PFSK-1 (cell line): ENCODE data around the gene GPR61. TPM values are rescaled to one million over a fixed set of nuclear protein-coding genes. Genes with fewer than 3 reads are reported as not detected.

Experiments
- FOXP2 ChIP-seq: optimal IDR thresholded peaks from 2 replicates; pipeline ENCODE3; 2011; ENCODE audit warnings: borderline replicate concordance, control low read depth, inconsistent platforms; ENCODE audit not compliant: insufficient read depth; ENCODE audit errors: extremely low read length, extremely low read depth
- POLR2AphosphoS5 ChIP-seq: IDR thresholded peaks from 2 replicates; pipeline ENCODE4 v1.6.1; 2012; ENCODE audit warnings: low read depth, mild to moderate bottlenecking, control low read depth, low read length, moderate library complexity
- REST ChIP-seq, 2 experiments: IDR thresholded peaks; 2 replicates each; pipeline versions ENCODE4 v1.6.1 to v1.8.0; 2011 to 2012; ENCODE audit warnings: low read depth in 2 of 2, low read length in 2 of 2, control low read depth in 1 of 2, inconsistent platforms in 1 of 2, mild to moderate bottlenecking in 1 of 2, moderate library complexity in 1 of 2; ENCODE audit not compliant: insufficient read depth in 1 of 2
- SIN3A ChIP-seq: IDR thresholded peaks from 2 replicates; pipeline ENCODE4 v1.6.1; 2012; ENCODE audit warnings: mild to moderate bottlenecking, low read length, moderate library complexity, borderline replicate concordance; ENCODE audit not compliant: insufficient read depth
- TAF1 ChIP-seq: IDR thresholded peaks from 2 replicates; pipeline ENCODE4 v1.6.1; 2012; ENCODE audit warnings: low read length, control low read depth, borderline replicate concordance; ENCODE audit not compliant: insufficient read depth
- polyA plus RNA-seq: library from polyadenylated mRNA; unstranded; fragments of >200 nt; gene quantifications from one replicate; pipeline ENCODE4 v1.2.1, GENCODE V29; 2012; ENCODE audit warnings: low read depth, missing spikeins; ENCODE audit not compliant: insufficient read length

GPR61 gene
- polyA plus RNA-seq = not detected

DNA sequence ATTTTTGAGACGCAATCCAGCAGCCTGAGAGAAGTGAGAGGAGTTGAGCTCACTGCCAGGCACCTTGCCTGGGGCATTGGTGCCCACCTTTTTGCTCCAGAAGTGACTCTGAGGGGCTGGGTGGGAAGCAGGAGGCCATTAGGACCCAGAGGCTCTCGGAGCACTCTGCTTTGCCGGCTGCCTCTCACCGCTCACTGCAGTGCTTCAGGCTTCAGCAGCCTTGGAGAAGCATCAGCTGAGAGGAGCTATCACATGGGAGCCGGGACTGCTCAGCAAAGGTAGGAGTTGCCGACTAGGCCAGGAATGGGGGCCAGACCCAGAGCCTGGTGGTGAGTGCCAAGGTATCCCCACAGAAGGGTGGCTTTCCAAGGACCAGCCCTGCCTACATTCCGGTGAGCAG lies at the start of gene GPR61:
GPR61 (plus strand) TSS at position 197 of the 400 bp plus-strand sequence. CDS start 3,151 bp downstream, outside the sequence.
- TF ChIP-seq REST (IDR thresholded peaks at IDR 0.05; ENCODE audit: insufficient read depth in 1 of 2, low read depth in 2 of 2, low read length in 2 of 2) (no peak), FOXP2 (no peak), SIN3A (no peak), TAF1 (no peak), POLR2AphosphoS5 (no peak)

DNA sequence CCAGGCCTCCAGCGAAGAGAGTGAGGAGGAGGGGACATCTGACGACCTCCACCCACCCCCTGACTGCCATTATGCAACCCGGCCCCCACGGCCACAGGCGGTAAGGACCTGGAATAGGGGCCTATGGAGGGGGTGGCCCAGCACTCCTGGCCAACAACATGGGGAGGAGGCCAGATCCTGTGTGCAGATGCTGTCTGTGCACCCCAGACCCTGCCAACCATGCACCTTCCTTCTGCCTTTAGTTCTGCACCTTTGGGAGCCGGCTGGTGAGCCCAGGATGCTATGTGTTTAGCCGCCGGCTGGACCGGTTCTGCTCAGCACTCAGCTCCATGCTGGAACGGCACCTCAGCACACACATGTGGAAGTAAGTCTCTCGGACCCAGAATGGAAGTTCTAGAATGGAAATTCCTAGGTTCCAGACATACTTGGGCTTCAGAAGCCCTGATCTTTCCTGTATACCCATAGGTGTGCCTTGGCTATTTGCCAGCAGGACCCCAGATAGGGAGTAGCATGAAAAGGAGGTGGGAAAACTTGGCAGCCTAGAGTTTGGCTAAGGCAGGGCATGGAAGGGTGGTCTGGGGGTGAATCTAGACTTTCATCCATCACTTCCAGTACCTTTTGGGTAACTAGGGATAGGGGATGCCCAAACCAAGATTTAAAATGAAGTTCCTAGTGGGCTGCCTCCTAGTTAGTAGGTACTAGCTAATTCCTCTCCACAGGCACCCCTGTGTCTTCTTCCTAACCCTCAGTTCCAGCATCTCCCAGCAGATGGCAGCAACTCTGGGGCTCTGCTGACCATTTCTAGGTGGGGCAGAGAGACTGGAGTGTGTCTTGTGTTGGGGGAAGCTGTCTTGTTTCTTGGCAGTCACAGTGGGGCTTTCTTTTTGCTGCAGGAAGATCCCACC lies 49.4 kb upstream of the GPR61 start:
- TF ChIP-seq REST (IDR thresholded peaks at IDR 0.05; ENCODE audit: insufficient read depth in 1 of 2, low read depth in 2 of 2, low read length in 2 of 2) (no peak), FOXP2 (no peak), SIN3A (no peak), TAF1 (no peak), POLR2AphosphoS5 (no peak)

GRCh38 chr1:109490934-109491302 lies 48.8 kb upstream of the GPR61 start:
- no peak for TF ChIP-seq POLR2AphosphoS5
- TF ChIP-seq TAF1 = no peak
- TF ChIP-seq REST (IDR thresholded peaks at IDR 0.05; ENCODE audit: insufficient read depth in 1 of 2, low read depth in 2 of 2, low read length in 2 of 2) = no peak
- no peak for TF ChIP-seq SIN3A
- no peak for TF ChIP-seq FOXP2

- TF ChIP-seq SIN3A = no peak
Measured at GRCh38 chr1:109491372-109491771, 48.3 kb upstream of the GPR61 start.

- TF ChIP-seq REST (IDR thresholded peaks at IDR 0.05; ENCODE audit: insufficient read depth in 1 of 2, low read depth in 2 of 2, low read length in 2 of 2) (no peak), SIN3A (no peak), POLR2AphosphoS5 (no peak)
Measured at GRCh38 chr1:109492779-109493178, 46.9 kb upstream of the GPR61 start.
